Iris pigment epithelial cell (primary cell): ENCODE measurements around the gene BCAS3.

ENCODE experiments used
- DNase-seq: peaks from one replicate; pipeline ENCODE4 v3.0.0-alpha.2; 2011; ENCODE audit warnings: low read depth

The BCAS3 gene

DNA sequence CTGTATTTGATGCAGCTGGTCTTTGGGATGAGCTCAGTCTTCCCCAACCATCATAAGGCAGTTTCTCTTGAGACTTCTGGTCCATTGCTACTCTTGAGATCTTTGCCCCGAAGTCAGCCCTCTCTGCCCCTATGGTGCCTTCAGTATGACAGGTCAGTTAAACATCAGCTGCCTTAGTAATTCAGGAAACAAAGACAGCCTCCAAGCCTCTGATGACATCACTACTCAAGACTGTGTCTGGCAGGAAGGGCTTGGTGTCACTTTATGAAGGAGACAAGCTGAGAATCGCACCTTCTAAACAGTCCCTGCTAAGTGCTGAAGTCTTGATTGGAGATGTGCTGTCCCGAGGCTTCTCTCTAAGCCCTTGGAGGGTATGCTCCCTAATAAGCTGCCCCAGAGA is 617.1 kb downstream of the BCAS3 start:
- peak; percentile 68 for DNase-seq

DNA sequence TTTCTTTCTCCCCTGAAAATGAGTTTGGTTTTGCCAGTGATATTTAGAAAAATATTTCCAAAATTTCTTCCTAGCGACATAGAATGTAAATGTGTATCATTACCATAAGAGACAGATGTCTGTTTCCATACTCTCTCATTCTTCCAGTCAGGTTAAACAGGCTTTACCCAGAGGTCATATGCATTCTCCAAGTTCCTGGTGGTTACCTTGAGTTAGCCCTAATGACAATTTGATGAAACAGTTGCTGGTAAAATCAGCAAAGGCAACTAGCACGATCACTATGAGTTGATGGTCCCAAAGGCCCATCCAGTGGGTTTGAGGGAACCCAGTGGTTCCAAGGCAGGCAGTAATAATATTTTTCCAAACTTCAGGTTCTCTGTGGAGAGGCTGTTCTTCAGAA is 618.4 kb downstream of the BCAS3 start:
- no peak for DNase-seq

DNA sequence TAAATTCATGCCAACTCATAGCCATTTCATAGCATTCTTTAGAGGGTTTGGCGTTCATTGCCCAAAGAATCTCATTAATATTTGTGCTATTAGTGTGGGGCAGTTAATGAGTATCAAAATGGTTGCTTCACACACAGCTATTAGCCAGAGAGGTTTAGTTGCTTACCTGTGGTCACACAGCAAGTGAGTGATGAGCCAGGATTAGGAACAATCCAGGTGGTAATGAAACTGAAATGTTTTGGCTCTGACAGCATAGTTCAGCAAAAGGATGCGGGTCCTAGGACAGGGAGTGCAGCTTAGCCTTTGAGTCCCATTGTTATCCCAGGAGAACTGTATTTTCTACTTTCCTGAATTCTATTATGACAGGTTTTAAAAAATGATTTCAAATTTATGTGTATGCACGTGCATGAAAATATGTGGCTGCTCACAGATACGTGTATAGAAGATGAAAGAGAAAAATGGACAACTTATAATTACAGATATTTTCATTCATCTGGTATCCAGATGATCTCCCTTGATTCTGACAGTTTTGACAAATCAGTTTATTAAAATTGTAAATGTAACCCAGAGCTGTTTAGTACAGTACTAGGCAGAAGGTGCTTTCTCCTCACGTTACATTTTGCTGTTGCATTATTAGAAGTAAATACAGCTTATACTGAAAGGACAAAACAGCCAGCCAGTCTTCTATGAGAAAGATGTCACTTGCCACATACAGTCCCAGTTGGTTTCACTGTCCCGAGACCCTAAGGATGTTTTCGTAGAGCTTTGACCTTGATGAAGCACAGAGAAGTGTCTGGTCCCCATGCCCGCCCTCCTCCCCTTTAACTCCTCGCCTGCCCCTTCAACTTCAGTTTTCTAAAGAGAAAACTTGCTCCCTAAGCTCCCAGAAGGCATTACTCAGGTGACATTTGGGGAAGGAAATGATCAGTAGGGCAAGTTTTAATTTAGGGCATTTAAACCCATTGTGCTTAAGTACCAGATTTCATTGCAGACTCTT is 622.2 kb downstream of the BCAS3 start:
- no peak for DNase-seq

DNA sequence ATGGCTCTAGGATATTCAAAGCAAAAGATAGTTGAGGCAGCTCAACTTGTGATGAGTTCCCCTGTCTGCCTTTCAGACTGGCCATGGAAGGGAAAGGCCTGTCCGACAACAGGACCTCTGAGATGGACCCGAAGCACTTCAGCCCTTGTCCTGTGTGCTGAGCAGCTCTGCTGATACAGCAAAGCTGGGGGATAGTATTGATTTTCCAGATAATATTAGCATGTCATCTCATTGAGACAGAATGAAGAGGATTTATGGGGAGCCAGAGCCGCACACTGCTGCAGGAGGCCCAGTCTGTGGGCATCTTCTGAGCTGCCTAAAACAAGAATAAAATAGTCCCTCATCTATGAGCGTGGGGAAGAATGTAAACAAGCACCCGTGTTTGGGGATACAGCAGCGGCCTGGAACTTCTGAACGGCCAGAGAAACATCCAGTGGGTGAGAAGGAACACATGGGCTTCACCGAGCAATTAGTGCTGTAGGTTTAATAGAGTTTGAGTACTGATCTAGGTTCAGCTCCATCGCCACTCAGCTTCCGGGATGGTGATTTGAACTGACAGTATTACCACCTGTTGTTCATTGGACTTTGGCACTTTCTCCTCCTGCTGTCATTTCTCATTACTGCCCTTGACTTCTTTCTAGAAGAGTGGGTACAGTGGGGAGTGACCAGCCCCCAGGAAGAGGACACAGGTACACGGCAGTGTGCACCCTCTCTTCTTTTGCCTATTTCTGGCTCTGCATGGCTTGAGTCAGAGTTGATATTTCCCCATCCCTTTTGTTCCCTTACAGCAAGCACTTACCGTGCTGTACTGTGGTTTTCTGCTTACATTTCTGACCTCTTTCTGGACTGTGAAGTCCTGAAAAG is 625.5 kb downstream of the BCAS3 start:
- DNase-seq: peak; percentile 81

DNA sequence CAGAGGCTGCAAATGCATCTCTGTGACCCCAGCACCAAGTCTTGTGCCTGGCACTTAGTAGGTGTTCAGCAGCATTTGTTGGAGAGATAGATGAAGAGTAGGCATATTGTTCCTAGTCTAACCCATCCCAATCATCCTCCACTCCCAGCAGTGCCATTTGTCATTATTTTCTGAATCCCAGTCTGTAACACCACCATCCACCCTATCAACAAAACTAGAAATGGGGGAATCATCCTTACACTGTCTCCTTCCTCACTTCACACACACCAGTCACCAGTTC is 626.1 kb downstream of the BCAS3 start:
- DNase-seq: no peak

GRCh38 chr17:61305024-61305423 is 627.4 kb downstream of the BCAS3 start:
- peak; percentile 72 for DNase-seq

DNA sequence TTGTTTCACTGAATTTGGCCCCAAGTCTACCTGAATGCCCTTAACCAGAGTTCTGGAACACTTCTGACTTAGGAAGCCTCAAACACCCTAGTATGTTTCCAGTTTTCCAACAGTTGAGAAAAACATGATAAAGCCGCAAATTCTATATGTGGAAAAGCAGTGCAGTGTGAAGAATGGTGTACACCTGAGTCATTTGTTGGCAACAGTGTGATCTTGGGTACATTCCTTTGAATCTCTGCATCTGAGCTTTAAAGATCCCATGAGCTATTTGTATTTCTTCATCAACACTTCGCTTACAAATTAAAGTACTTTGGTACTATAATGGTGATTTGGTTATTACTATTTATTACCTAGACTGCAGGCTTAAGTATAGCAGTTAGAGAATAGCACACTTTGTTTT is 628.4 kb downstream of the BCAS3 start:
- DNase-seq: peak; percentile 45

- peak; percentile 99 for DNase-seq
These were observed 630.5 kb downstream of the BCAS3 start for GRCh38 chr17:61307905-61308886.

GRCh38 chr17:61309362-61310256 is 632.0 kb downstream of the BCAS3 start:
- DNase-seq: peak; percentile 84

DNA sequence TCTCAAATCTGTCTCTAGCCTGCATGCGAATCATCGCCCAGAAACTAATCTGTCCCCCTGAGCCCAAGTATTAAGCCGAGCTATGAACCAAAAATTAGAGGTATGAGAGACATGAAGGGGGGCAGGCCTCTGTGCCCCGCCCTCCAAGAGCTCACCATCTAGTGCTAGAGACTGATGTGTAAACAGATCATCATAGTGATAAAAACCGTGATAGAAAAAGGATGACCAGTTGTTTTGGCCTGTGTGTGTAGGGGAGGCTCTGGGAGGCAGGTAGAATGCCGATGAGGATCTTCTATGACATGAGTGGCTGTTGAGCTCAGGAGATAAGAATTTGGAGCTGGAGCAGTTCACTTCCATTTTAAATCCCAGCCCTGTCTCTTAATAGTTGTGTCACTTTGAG is 632.9 kb downstream of the BCAS3 start:
- peak; percentile 41 for DNase-seq

- DNase-seq: no peak
These were observed 635.0 kb downstream of the BCAS3 start for GRCh38 chr17:61312406-61313295.

GRCh38 chr17:61313461-61314326 is 636.0 kb downstream of the BCAS3 start:
- no peak for DNase-seq

DNA sequence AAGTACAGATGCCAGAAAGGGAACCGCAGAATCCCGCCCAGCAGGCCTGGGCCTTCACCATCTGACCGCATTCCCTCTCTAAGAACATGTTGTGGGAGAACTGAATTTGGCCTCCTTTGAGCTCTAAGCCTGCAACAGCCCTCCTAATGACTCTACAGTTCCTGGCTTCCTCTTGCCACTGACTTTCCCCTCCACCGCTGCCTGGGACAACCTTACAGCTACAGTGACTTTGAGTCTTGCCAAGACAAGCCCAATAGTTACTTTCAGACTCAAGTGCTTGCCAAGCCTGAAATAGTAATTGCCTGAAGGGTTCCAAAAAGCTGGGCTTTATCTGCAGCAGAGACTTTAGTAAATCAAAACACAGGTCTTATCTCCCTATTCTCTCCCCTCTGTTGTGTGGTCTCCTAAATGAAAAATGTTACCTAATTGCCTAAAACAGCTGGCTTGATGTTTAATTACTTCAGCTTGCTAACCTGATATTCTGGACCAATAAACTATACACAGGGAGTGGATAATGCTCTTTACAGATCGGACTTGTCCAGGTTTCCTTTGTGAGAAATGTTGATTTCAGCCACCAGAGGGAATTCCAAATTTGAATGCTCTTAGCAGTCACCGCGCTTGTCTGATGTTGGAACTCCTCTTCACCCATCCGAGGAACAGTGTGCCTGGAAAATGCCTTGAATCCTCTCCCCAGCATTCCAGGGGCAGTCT is 636.9 kb downstream of the BCAS3 start:
- DNase-seq: peak; percentile 73

DNA sequence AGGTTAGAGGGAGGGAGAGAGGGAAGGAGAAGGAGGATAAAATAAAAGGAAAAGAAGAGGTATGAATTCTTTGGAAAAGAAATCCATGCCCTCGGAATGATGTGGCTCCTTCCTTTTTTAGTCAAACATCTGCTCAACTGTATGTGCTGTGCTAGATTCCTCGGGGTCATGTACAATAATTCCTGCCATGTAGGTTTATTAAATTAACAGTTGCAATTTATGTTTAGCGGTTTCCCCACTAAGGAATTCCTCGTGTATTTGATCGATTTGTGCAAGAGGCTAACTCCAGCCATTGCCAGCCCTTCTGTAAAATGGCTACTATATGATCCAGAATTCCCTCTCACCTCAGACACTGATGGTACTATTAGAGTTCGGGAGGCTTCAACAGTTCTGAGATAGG is 639.0 kb downstream of the BCAS3 start:
- no peak for DNase-seq

DNA sequence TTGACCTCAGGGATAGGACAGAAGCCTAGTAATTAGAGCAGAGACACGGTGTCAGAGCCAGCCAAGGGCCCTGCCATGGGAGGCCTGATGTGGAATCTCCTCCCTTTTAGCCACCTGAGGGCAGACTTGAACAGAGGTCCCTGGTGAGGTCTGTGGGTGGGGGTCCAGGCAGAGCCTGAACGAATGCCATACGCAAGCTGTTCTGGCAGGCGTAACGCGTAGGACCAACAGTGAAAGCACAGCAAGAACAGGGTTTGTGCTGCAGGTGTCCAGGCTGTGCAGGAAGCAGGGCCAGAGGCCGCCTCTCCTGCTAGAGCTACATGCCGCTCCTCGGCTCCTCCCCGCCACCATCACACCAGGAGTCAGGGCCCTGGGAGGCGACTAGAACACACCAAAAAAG is 640.1 kb downstream of the BCAS3 start:
- no peak for DNase-seq

GRCh38 chr17:61318684-61319098 is 641.0 kb downstream of the BCAS3 start:
- DNase-seq: no peak

GRCh38 chr17:61321344-61321743 is 643.7 kb downstream of the BCAS3 start:
- DNase-seq: no peak
